NB4 (cell line): ENCODE data around the gene IMPACT.

Source experiments
- DNase-seq: peaks from one replicate; pipeline ENCODE4 v3.0.0; 2010; ENCODE audit warnings: low read depth
- H3K4me3 ChIP-seq: one replicate; pipeline ENCODE4 v1.5.1; 2011; ENCODE audit warnings: mild to moderate bottlenecking, low read depth, low read length, moderate library complexity
- MYC ChIP-seq: IDR thresholded peaks from 2 replicates; pipeline ENCODE4 v1.6.1; 2011; ENCODE audit warnings: low read depth, low read length
- POLR2A ChIP-seq: IDR thresholded peaks from 2 replicates; pipeline ENCODE4 v1.6.1; 2011; ENCODE audit warnings: mild to moderate bottlenecking; ENCODE audit not compliant: insufficient read length; ENCODE audit errors: extremely low read depth
- TF ChIP-seq, protein P1 (sequence below): IDR thresholded peaks from one replicate; pipeline ENCODE4 v1.5.1; 2012; ENCODE audit warnings: low read depth, low read length
- TF ChIP-seq, protein P2 (sequence below): IDR thresholded peaks from 2 replicates; pipeline ENCODE4 v1.6.1; 2011; ENCODE audit warnings: low read depth, low read length

The IMPACT gene

DNA sequence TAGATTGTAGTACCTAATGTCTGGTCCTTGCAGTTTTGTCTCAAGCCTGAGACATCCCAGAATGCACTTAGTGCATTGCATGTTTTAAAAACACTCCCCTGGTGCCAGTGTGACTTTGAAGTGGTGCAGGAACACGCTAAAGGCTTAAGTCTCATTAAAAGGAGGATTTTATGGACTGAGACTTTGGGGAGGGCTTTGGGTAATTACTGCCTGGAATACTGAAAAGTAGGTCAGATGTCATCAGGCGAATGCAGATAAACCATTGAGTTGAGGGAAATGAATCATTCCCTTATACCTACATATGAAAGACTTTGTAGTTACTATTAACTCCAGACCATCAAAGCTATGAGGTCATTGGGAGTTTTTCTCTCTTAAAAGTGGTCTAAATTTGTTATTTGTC lies 25.9 kb upstream of the IMPACT start:
- no peak overlapping the region for H3K4me3 ChIP-seq
- DNase-seq: no peak
- TF ChIP-seq POLR2A (no peak), MYC (no peak)
- TF ChIP-seq, protein P1, sequence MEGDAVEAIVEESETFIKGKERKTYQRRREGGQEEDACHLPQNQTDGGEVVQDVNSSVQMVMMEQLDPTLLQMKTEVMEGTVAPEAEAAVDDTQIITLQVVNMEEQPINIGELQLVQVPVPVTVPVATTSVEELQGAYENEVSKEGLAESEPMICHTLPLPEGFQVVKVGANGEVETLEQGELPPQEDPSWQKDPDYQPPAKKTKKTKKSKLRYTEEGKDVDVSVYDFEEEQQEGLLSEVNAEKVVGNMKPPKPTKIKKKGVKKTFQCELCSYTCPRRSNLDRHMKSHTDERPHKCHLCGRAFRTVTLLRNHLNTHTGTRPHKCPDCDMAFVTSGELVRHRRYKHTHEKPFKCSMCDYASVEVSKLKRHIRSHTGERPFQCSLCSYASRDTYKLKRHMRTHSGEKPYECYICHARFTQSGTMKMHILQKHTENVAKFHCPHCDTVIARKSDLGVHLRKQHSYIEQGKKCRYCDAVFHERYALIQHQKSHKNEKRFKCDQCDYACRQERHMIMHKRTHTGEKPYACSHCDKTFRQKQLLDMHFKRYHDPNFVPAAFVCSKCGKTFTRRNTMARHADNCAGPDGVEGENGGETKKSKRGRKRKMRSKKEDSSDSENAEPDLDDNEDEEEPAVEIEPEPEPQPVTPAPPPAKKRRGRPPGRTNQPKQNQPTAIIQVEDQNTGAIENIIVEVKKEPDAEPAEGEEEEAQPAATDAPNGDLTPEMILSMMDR: no peak
- TF ChIP-seq, protein P2, sequence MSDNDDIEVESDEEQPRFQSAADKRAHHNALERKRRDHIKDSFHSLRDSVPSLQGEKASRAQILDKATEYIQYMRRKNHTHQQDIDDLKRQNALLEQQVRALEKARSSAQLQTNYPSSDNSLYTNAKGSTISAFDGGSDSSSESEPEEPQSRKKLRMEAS: no peak

DNA sequence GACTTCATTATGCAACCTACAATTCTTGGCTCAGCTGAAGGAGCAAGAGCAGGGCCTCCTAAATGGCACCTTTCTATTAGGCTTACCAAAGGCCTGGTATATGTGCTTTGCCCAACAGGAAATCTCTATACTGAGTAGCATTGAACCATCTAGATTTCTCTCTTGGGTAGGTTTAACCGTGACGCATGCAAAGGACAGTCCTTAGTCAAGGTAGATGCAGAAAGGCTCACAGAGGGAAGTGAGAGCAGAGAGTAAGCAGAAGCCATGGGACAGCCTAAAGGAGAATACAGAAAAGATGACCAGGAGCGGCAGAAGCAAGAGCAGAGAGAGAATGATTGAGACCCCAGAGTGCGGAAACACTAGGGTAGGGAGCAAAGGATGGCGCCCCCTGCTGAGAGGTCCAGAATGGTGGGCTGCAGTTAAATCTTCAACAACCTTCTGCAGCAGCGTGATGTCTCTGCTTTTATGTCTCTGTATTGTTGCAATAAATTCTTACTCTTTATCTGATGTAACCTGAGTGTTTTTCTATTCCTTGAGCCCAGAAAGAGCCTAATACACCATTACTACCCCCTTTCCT lies 24.2 kb upstream of the IMPACT start:
- TF ChIP-seq, protein P2: no peak
- TF ChIP-seq, protein P1: peak; percentile 44
- TF ChIP-seq MYC: no peak
- peak; percentile 28 for DNase-seq
- no peak overlapping the region for H3K4me3 ChIP-seq

DNA sequence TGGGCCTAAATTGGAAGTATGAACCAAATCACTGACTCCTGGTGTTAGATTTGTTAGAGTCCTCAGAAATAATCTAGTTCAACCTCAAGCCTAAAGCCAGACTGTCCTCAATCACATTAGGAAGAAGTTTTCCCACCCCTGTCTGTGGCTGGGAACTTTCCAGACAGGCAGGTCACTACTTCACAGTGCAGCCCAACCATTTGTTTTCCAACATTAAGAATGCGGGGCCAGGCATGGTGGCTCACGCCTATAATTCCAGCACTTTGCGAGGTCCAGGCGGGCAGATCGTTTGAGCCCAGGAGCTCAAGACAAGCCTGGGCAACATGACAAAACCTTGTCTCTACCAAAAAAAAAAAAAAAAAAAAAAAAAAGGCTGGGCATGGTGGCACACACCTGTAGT lies 23.4 kb upstream of the IMPACT start:
- no peak for TF ChIP-seq MYC
- H3K4me3 ChIP-seq: no peak overlapping the region
- DNase-seq: no peak

DNA sequence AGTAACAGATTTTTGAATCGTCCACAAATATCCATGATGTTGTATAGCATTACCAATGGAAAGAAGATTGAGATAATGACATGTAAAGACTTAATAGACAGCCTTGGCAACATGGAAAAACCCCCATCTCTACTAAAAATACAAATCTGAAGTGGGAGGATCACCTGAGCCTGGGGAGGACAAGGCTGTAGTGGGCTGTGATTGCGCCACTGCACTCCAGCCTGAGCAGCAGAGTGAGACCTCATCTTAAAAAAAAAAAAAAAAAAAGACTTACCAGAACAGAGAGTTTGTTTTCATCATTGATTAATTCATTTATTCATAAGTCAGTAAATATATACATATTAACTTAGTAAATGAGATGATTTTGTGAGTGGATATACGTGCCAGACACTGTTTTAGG lies 21.9 kb upstream of the IMPACT start:
- TF ChIP-seq, protein P2: no peak
- TF ChIP-seq, protein P1: no peak
- no peak for TF ChIP-seq POLR2A
- no peak for TF ChIP-seq MYC
- DNase-seq: no peak

GRCh38 chr18:24408496-24408895 lies 18.0 kb upstream of the IMPACT start:
- H3K4me3 ChIP-seq: no peak overlapping the region
- no peak for DNase-seq
- TF ChIP-seq, protein P1: no peak
- TF ChIP-seq MYC: no peak

More for the DNA sequence above, 21.9 kb upstream of the IMPACT start:
- no peak overlapping the region for H3K4me3 ChIP-seq

- DNase-seq: no peak
- H3K4me3 ChIP-seq: no peak overlapping the region
- TF ChIP-seq POLR2A (no peak), MYC (no peak)
- TF ChIP-seq, protein P2: no peak
- TF ChIP-seq, protein P1: no peak
These were observed 13.3 kb upstream of the IMPACT start for GRCh38 chr18:24413148-24413547.
